A673 (cell line): Measurements from ENCODE around the gene PADI4. TPM values are rescaled to one million over a fixed set of nuclear protein-coding genes. Genes with fewer than 3 reads are reported as not detected.

Experiments
- Bru-seq: library from RNA; stranded (reverse); fragments of 400-500 nt; gene quantifications from one replicate; lab custom pipeline; 2021; lab: Mats Ljungman, UMichigan
- BruChase-seq, 2 experiments: library from RNA; stranded (reverse); fragments of 400-500 nt; gene quantifications; one replicate each; lab custom pipeline; 2021; lab: Mats Ljungman, UMichigan
- BruUV-seq: library from RNA; stranded (reverse); fragments of 400-500 nt; replicated peaks from 2 replicates; lab custom pipeline; 2021; lab: Mats Ljungman, UMichigan
- CTCF ChIA-PET: fragments of 300-600 bp; sonication (Branson Sonifier 250); formaldehyde crosslinking; loops from one replicate; lab custom pipeline; 2022; ENCODE audit warnings: antibody characterized with exemption; lab: Charles Lee
- POLR2A ChIA-PET: fragments of 300-600 bp; sonication (Branson Sonifier 250); formaldehyde crosslinking; loops from one replicate; lab custom pipeline; 2022; ENCODE audit warnings: antibody characterized with exemption; ENCODE audit not compliant: low non-redundant PET; lab: Charles Lee
- DNase-seq: peaks from one replicate; pipeline ENCODE4 v3.0.0-alpha.2; 2015; ENCODE audit warnings: low spot score
- H3K27ac ChIP-seq: fragments of 200-600 bp; sonication (generic); 2 replicates; pipeline ENCODE4 v1.5.1; 2016; ENCODE audit warnings: mixed run types, low read depth, mild to moderate bottlenecking, mixed read lengths, antibody characterized with exemption, low read length; ENCODE audit not compliant: poor library complexity, severe bottlenecking
- H3K27me3 ChIP-seq: fragments of 200-600 bp; sonication (generic); replicated peaks from 2 replicates; pipeline ENCODE4 v1.6.1; 2017; ENCODE audit warnings: mixed run types, low read depth, mild to moderate bottlenecking, mixed read lengths, antibody characterized with exemption, low read length; ENCODE audit not compliant: insufficient read depth, poor library complexity
- H3K36me3 ChIP-seq: fragments of 200-600 bp; sonication (generic); 2 replicates; pipeline ENCODE4 v1.6.1; 2016; ENCODE audit warnings: mixed run types, mild to moderate bottlenecking, mixed read lengths, antibody characterized with exemption, low read length; ENCODE audit not compliant: insufficient read depth, poor library complexity, severe bottlenecking
- H3K4me1 ChIP-seq: fragments of 200-600 bp; sonication (generic); 2 replicates; pipeline ENCODE4 v1.6.1; 2017; ENCODE audit warnings: mixed run types, mild to moderate bottlenecking, mixed read lengths, antibody characterized with exemption, low read length; ENCODE audit not compliant: insufficient read depth, poor library complexity, severe bottlenecking
- H3K4me3 ChIP-seq: fragments of 200-600 bp; sonication (generic); 2 replicates; pipeline ENCODE4 v1.5.1; 2016; ENCODE audit warnings: low read depth, mixed run types, mild to moderate bottlenecking, mixed read lengths, low read length; ENCODE audit not compliant: poor library complexity, severe bottlenecking
- H3K9me3 ChIP-seq: fragments of 200-600 bp; sonication (generic); 2 replicates; pipeline ENCODE4 v1.6.1; 2016; ENCODE audit warnings: mixed run types, low read depth, mild to moderate bottlenecking, mixed read lengths, antibody characterized with exemption, low read length; ENCODE audit not compliant: poor library complexity, severe bottlenecking
- EZH2 ChIP-seq: fragments of 200-600 bp; sonication (generic); IDR thresholded peaks from 2 replicates; pipeline ENCODE4 v1.6.1; 2017; ENCODE audit warnings: borderline replicate concordance, low read depth, mild to moderate bottlenecking, mixed read lengths, antibody characterized with exemption, low read length; ENCODE audit not compliant: poor library complexity, severe bottlenecking
- intact Hi-C: fragments of 100-400 bp; cut with micrococcal nuclease; formaldehyde crosslinking; loops from one replicate; pipeline ENCODE4 v1.10.0; 2022; ENCODE audit not compliant: unreplicated experiment
- long read RNA-seq: library from polyadenylated mRNA; stranded (forward); transcript quantifications from one replicate; pipeline ENCODE4 v2.0.0, GENCODE V29; 2022
- total RNA-seq: library from RNA; stranded (reverse); gene quantifications from 2 replicates; pipeline ENCODE4 v1.2.3, GENCODE V29; 2021
- TF ChIP-seq, protein P1 (sequence below): fragments of 300-800, 200-600 bp; sonication (generic); conservative IDR thresholded peaks from 2 replicates; pipeline ENCODE4 v1.5.1; 2017; ENCODE audit warnings: low read depth, mild to moderate bottlenecking, antibody characterized with exemption, low read length, moderate library complexity, mixed read lengths

The PADI4 gene, protein sequence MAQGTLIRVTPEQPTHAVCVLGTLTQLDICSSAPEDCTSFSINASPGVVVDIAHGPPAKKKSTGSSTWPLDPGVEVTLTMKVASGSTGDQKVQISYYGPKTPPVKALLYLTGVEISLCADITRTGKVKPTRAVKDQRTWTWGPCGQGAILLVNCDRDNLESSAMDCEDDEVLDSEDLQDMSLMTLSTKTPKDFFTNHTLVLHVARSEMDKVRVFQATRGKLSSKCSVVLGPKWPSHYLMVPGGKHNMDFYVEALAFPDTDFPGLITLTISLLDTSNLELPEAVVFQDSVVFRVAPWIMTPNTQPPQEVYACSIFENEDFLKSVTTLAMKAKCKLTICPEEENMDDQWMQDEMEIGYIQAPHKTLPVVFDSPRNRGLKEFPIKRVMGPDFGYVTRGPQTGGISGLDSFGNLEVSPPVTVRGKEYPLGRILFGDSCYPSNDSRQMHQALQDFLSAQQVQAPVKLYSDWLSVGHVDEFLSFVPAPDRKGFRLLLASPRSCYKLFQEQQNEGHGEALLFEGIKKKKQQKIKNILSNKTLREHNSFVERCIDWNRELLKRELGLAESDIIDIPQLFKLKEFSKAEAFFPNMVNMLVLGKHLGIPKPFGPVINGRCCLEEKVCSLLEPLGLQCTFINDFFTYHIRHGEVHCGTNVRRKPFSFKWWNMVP
- total RNA-seq: not detected in 2 replicates
- percentile 2 among the genes with signal in this experiment for Bru-seq, nascent RNA
- not detected for BruChase-seq, experiment 1, labeled RNA remaining after a 2-hour chase
- percentile 1 among the genes with signal in this experiment for BruChase-seq, experiment 2, labeled RNA remaining after a 6-hour chase
- long read RNA-seq: 0 reads

DNA sequence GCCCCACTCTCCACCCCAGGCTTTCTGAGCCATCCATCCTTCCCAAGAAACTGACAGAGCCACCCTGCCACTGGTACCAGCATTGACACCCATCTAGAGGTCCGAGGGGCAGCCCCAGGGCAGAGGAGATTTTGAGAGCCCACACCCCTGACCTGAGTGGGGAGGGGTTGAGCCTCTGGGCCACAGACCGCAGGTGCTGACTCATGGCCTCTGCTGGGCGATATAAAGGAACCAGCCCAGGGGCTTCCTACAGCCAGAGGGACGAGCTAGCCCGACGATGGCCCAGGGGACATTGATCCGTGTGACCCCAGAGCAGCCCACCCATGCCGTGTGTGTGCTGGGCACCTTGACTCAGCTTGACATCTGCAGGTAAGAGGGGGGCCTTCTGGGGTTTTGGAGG lies at the start of gene PADI4:
TSS of gene PADI4 (plus strand) at position 252 of the 400 bp plus-strand sequence. CDS start at position 278, 26 bp downstream.
- CTCF ChIA-PET: no interaction called here
- intact Hi-C loops: no loop called here
- H3K27me3 ChIP-seq: no peaks in the 10 kb centered on the region
- no peak within 1 kb of the TSS for H3K4me3 ChIP-seq
- no peaks in the 10 kb centered on the region for H3K36me3 ChIP-seq
- DNase-seq: no peak
- TF ChIP-seq EZH2: no peak
- TF ChIP-seq, protein P1, sequence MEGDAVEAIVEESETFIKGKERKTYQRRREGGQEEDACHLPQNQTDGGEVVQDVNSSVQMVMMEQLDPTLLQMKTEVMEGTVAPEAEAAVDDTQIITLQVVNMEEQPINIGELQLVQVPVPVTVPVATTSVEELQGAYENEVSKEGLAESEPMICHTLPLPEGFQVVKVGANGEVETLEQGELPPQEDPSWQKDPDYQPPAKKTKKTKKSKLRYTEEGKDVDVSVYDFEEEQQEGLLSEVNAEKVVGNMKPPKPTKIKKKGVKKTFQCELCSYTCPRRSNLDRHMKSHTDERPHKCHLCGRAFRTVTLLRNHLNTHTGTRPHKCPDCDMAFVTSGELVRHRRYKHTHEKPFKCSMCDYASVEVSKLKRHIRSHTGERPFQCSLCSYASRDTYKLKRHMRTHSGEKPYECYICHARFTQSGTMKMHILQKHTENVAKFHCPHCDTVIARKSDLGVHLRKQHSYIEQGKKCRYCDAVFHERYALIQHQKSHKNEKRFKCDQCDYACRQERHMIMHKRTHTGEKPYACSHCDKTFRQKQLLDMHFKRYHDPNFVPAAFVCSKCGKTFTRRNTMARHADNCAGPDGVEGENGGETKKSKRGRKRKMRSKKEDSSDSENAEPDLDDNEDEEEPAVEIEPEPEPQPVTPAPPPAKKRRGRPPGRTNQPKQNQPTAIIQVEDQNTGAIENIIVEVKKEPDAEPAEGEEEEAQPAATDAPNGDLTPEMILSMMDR: no peak
- BruUV-seq: no TSS peak
- no peaks in the 10 kb centered on the region for H3K4me1 ChIP-seq
- H3K27ac ChIP-seq: no peak within 1 kb of the TSS
- no peaks in the 10 kb centered on the region for H3K9me3 ChIP-seq
- POLR2A ChIA-PET: no interaction called here

DNA sequence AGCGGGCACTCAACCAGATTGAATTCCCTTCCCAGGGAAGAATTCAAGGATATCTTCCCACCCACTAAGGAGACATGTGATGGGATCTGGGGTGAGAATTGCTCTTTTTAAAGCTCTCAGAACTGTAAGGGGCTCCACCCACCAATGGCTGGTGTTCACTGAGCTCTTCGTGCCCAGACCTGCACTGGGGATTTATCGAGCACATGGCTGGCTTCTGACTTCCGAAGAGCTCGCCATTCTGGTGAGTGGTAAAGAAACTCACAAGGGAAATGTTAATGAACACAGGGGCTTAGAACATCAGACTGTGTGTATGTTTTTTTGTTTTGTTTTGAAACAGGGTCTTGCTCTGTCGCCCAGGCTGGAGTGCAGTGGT lies 49.3 kb upstream of the PADI4 start:
- TF ChIP-seq EZH2: no peak
- ChIA-PET CTCF (no interaction called here), POLR2A (no interaction called here)
- BruUV-seq: no TSS peak
- Histone ChIP-seq H3K4me3 (no peak overlapping the region), H3K4me1 (no peaks in the 10 kb centered on the region), H3K9me3 (no peaks in the 10 kb centered on the region), H3K27ac (no peak overlapping the region), H3K36me3 (no peaks in the 10 kb centered on the region), H3K27me3 (no peaks in the 10 kb centered on the region)
- intact Hi-C loops: no loop called here
- no peak for DNase-seq

DNA sequence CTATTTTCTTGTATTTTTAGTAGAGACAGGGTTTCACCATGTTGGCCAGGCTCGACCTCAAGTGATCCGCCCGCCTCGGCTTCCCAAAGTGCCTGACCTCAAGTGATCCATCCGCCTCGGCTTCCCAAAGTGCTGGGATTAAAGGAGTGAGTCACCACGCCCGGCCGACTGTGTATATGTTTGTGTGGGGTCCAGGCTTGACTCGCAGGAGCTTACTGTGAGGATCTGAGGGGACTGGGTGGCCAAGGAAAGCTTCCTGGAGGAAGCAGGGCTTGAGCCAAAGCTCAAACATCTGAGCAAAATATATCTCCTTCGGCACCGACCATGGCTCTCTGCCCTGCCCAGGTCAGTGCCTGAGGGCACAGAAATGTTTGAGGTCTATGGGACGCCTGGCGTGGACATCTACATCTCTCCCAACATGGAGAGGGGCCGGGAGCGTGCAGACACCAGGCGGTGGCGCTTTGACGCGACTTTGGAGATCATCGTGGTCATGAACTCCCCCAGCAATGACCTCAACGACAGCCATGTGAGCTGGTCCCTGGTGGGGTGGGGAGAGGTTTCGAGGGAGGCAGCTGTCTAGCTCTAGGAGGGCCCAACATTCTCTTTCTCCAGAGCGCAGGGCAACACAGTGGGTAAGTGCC lies 48.6 kb upstream of the PADI4 start:
- intact Hi-C loops: no loop called here
- ChIA-PET CTCF (no interaction called here), POLR2A (no interaction called here)
- BruUV-seq: no TSS peak
- H3K36me3 ChIP-seq: no peaks in the 10 kb centered on the region
- H3K9me3 ChIP-seq: no peaks in the 10 kb centered on the region
- no peak for DNase-seq
- TF ChIP-seq, protein P1: no peak
- TF ChIP-seq EZH2: no peak
- H3K27me3 ChIP-seq: no peaks in the 10 kb centered on the region
- no peaks in the 10 kb centered on the region for H3K4me1 ChIP-seq
- no peak overlapping the region for H3K27ac ChIP-seq
- H3K4me3 ChIP-seq: no peak overlapping the region
